Liver (tissue), 9 donors: Measurements from ENCODE around the gene PNMA8C. TPM values are rescaled to one million over a fixed set of nuclear protein-coding genes. Genes with fewer than 3 reads are reported as not detected.

Source experiments
- DNase-seq: peaks from one replicate; pipeline ENCODE4 v3.0.0-alpha.2; 2017; ENCODE audit warnings: low spot score
- H3K27ac ChIP-seq, 2 donors: one replicate each; pipeline ENCODE4 v1.7.0; 2013; ENCODE audit warnings: inconsistent platforms in 2 of 2, low read length in 2 of 2, control low read depth in 1 of 2, low read depth in 1 of 2, mild to moderate bottlenecking in 1 of 2
- H3K27me3 ChIP-seq, 4 donors: one replicate each; pipeline versions ENCODE4 v1.6.1 to v1.7.0; 2013; ENCODE audit warnings: low read length in 3 of 4, inconsistent platforms in 1 of 4, mild to moderate bottlenecking in 1 of 4, moderate library complexity in 1 of 4; ENCODE audit not compliant: control insufficient read depth in 4 of 4, insufficient read depth in 4 of 4
- H3K36me3 ChIP-seq, 4 donors: one replicate each; pipeline versions ENCODE4 v1.6.1 to v1.7.0; 2013; ENCODE audit warnings: low read length in 3 of 4, mild to moderate bottlenecking in 3 of 4, low read depth in 1 of 4, moderate library complexity in 1 of 4; ENCODE audit not compliant: control insufficient read depth in 4 of 4, insufficient read depth in 3 of 4
- H3K4me1 ChIP-seq, 4 donors: one replicate each; pipeline versions ENCODE4 v1.6.1 to v1.7.0; 2013; ENCODE audit warnings: low read length in 3 of 4, mild to moderate bottlenecking in 3 of 4, moderate library complexity in 1 of 4; ENCODE audit not compliant: control insufficient read depth in 4 of 4, insufficient read depth in 4 of 4
- H3K4me3 ChIP-seq, 3 donors: one replicate each; pipeline versions ENCODE4 v1.6.1 to v1.7.0; 2013; ENCODE audit warnings: low read length in 3 of 3, control low read depth in 1 of 3, low read depth in 1 of 3, mild to moderate bottlenecking in 1 of 3
- H3K9ac ChIP-seq, 2 donors: one replicate each; pipeline ENCODE4 v1.7.0; 2013; ENCODE audit warnings: low read length in 2 of 2, mild to moderate bottlenecking in 2 of 2, moderate library complexity in 2 of 2, control low read depth in 1 of 2, low read depth in 1 of 2
- H3K9me3 ChIP-seq, 4 donors: one replicate each; pipeline versions ENCODE4 v1.6.1 to v1.7.0; 2013; ENCODE audit warnings: low read length in 3 of 4; ENCODE audit not compliant: control insufficient read depth in 4 of 4
- ATF3 ChIP-seq: IDR thresholded peaks from 2 replicates; pipeline ENCODE4 v1.6.1; 2016; ENCODE audit warnings: antibody characterized with exemption
- CTCF ChIP-seq: fragments of 150-350 bp; IDR thresholded peaks from 2 replicates; pipeline ENCODE4 v1.5.1; 2017; ENCODE audit warnings: improper control_type of control experiment, low read depth, low read length; ENCODE audit not compliant: missing input control
- EGR1 ChIP-seq, 2 donors: IDR thresholded peaks; 2 replicates each; pipeline ENCODE4 v1.6.1; 2016 to 2018; ENCODE audit warnings: antibody characterized with exemption in 2 of 2, low read depth in 2 of 2
- FOXA1 ChIP-seq: IDR thresholded peaks from 2 replicates; pipeline ENCODE4 v1.6.1; 2016; ENCODE audit warnings: antibody characterized with exemption
- FOXA2 ChIP-seq: IDR thresholded peaks from 2 replicates; pipeline ENCODE4 v1.6.1; 2016; ENCODE audit warnings: antibody characterized with exemption
- GABPA ChIP-seq, 2 donors: IDR thresholded peaks in 1 of 2; conservative IDR thresholded peaks in 1 of 2; 2 replicates each; pipeline ENCODE4 v1.6.1; 2016; ENCODE audit warnings: antibody characterized with exemption in 2 of 2, mild to moderate bottlenecking in 1 of 2, moderate library complexity in 1 of 2
- HNF4A ChIP-seq, 2 donors: conservative IDR thresholded peaks; 2 replicates each; pipeline ENCODE4 v1.6.1; 2016; ENCODE audit warnings: antibody characterized with exemption in 2 of 2, mild to moderate bottlenecking in 2 of 2
- HNF4G ChIP-seq: IDR thresholded peaks from 2 replicates; pipeline ENCODE4 v1.6.1; 2016; ENCODE audit warnings: antibody characterized with exemption
- JUND ChIP-seq, 2 donors: IDR thresholded peaks; 2 replicates each; pipeline ENCODE4 v1.6.1; 2016; ENCODE audit warnings: antibody characterized with exemption in 2 of 2
- MAX ChIP-seq: IDR thresholded peaks from 2 replicates; pipeline ENCODE4 v1.6.1; 2016; ENCODE audit warnings: antibody characterized with exemption
- NR2F2 ChIP-seq: IDR thresholded peaks from 2 replicates; pipeline ENCODE4 v1.6.1; 2016; ENCODE audit warnings: antibody characterized with exemption
- RAD21 ChIP-seq, 2 donors: IDR thresholded peaks; 2 replicates each; pipeline ENCODE4 v1.6.1; 2016; ENCODE audit warnings: antibody characterized with exemption in 2 of 2, mild to moderate bottlenecking in 2 of 2
- REST ChIP-seq: IDR thresholded peaks from 2 replicates; pipeline ENCODE4 v1.6.1; 2016; ENCODE audit warnings: antibody characterized with exemption, mild to moderate bottlenecking
- RXRA ChIP-seq, 2 donors: IDR thresholded peaks; 2 replicates each; pipeline ENCODE4 v1.6.1; 2017 to 2018; ENCODE audit warnings: antibody characterized with exemption in 2 of 2, mild to moderate bottlenecking in 1 of 2
- SP1 ChIP-seq: IDR thresholded peaks from 2 replicates; pipeline ENCODE4 v1.6.1; 2018; ENCODE audit warnings: antibody characterized with exemption, mild to moderate bottlenecking
- TAF1 ChIP-seq: conservative IDR thresholded peaks from 2 replicates; pipeline ENCODE4 v1.6.1; 2016; ENCODE audit warnings: antibody characterized with exemption, mild to moderate bottlenecking
- YY1 ChIP-seq: IDR thresholded peaks from 2 replicates; pipeline ENCODE4 v1.6.1; 2016; ENCODE audit warnings: antibody characterized with exemption, mild to moderate bottlenecking
- ZBTB33 ChIP-seq: IDR thresholded peaks from 2 replicates; pipeline ENCODE4 v1.6.1; 2016; ENCODE audit warnings: antibody characterized with exemption
- WGBS: extraction: QIAGEN DNeasy Blood & Tissue Kit; methylation state at CpG from one replicate; pipeline ENCODE4 v1.1.7; 2013; 5-methylcytosine and 5-hydroxymethylcytosine counted together
- polyA plus RNA-seq, 2 donors: library from polyadenylated mRNA; stranded (reverse) in 1 of 2; unstranded in 1 of 2; fragments of 200-250 nt in 1 of 2; fragments of >200 nt in 1 of 2; fragmentation: Nextera tagmentation in 1 of 2; extraction: Ambion mirVana in 1 of 2; gene quantifications; one replicate each; pipeline versions ENCODE4 v1.2.1 to v1.2.3, GENCODE V29; 2013 to 2015
- total RNA-seq, 2 donors: library from RNA; depleted of rRNA; stranded (reverse); fragments of >200 nt; gene quantifications; one replicate each; pipeline ENCODE4 v1.2.3, GENCODE V29; 2014
- donor health status: healthy.
- donor health status: healthy.
- donor health status: healthy.
- donor health status: healthy.
- donor health status: healthy.

PNMA8C gene
- total and polyA plus RNA-seq, 4 donors, result under 0.01 TPM; not detected in 3

- H3K9ac ChIP-seq, result no peak overlapping the region
- TF ChIP-seq TAF1 (no peak), EGR1 (IDR thresholded peaks at IDR 0.05; ENCODE audit: low read depth in 2 of 2) (no peak), GABPA (IDR thresholded peaks at IDR 0.05 in 1 of 2, conservative IDR thresholded peaks at IDR 0.05 in 1 of 2) (no peak), FOXA1 (no peak), SP1 (no peak), FOXA2 (no peak), CTCF (no peak), REST (no peak), MAX (no peak), ATF3 (no peak), JUND (IDR thresholded peaks at IDR 0.05) (no peak), ZBTB33 (no peak), HNF4A (conservative IDR thresholded peaks at IDR 0.05) (no peak), HNF4G (no peak), RXRA (IDR thresholded peaks at IDR 0.05) (no peak), RAD21 (IDR thresholded peaks at IDR 0.05) (no peak), YY1 (no peak), NR2F2 (no peak)
- H3K36me3 ChIP-seq, result no peaks in the 10 kb centered on the region
- DNase-seq, result no peak
- H3K4me1 ChIP-seq, result no peaks in the 10 kb centered on the region
- H3K27me3 ChIP-seq, result no peaks in the 10 kb centered on the region
- 83% methylated on average over 15 of the region's 15 CpGs for WGBS
- no peak overlapping the region for H3K4me3 ChIP-seq
- H3K27ac ChIP-seq, result no peak overlapping the region
- H3K9me3 ChIP-seq, result no peaks in the 10 kb centered on the region
Observed at GRCh38 chr19:46446021-46446420, 17.3 kb upstream of the PNMA8C start.
